ENCODE data around the gene FSTL5. TPM values are rescaled to one million over a fixed set of nuclear protein-coding genes. Genes with fewer than 3 reads are reported as not detected.
A peak's percentile ranks its signal among the peaks of the same experiment; 100 is the strongest.

The FSTL5 gene
- total RNA-seq, 1 donor from 2014 or later: 2.4 TPM

DNA sequence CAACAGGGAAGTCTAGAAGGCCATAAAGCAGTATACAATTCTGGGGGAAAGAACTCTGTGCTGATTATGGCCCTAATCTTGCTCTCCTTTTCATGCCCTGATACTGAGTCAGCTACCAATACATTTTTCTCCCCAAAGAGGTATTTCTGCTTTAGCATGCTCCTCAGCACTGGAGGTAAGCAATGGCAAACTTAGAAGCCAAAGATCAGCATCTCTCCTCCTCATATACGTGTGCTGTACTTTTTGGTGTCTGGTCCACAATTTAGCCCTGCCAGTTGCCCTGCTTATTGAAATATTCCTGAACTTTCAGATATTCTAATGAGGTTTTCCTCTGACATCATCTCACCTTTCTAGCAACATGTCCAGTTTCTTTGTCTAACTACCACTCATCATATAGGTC, 226.2 kb downstream of the FSTL5 start:
- no peak for DNase-seq (ENCODE audit: low spot score)

DNA sequence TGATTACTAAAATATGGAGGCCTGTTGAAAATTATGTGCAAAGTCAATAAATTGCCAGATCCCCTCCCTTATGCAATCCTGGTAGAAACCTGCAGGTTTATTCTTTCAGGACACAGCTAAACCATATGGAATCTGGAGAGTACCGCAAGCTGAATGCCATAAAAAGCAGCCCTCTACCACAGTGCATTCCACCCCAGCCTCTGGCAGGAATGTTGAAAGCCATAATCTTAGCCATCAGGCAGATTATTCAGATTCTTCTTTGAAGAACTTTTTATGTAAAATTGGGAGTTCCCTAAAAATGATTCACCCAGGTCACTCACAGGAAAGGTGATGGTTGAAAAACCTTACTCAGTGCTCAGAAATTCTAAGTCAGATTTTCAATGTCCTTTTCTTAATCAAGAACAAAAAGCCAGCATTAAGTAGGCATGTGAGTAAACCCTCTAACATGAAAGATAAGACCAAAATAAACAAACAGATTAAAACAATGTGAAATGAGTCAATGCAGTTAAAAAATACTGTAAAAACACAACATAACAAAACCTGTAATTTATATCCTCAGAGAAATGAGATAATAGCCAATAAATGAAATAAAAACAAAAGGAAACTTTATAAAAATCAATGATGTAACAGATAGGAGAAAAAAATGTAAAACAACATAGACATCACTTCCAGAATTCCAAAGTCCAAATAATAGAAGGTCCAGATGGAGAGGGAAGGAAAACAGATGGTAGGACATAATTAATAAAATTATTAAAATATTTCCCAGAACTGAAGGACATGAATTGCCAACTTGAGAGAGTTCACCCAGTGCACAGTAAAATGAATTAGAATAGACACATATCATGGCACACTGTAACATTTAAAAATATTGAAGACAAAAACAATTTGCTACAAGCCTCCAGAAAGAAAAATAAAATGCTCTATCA, 226.9 kb downstream of the FSTL5 start:
- DNase-seq (ENCODE audit: low spot score): peak; percentile 2

DNA sequence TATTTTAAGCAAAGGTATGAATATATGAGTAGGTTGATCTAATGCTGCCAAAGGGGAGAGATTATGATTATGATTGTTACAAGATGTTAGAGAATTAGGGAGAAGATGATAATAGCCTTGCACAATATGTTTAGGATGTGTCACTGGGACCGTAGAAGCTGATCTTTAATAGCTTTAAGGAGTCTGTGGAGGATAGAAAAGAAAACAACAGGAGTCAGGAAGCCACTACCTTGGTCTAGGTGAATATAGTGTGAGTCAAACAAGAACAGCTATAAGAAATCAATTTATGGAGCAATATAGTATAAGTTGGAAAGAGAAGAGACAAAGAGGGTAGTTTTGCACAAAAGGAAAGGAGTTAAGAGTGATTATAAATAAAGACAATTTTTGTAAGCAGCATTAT, 232.7 kb downstream of the FSTL5 start:
- DNase-seq (ENCODE audit: low spot score): no peak

DNA sequence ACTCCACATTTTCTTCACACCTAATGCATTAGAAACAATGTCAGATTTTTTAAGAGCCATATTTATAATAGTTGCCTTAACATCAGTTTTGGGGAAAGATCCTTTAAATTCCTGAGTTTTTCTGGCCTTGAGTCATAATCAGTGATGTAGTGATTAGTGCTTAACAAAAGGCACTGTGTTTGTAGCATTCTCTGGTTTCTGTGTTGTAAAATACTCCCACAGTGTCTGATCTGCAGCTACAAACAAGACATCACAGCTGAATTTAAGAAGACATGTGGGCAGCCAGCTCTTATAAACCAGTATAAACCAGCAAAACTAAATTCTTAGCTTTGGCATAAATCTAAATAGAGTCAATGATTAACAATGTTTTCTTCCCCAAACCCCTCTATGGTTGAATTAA, 233.8 kb downstream of the FSTL5 start:
- no peak for DNase-seq (ENCODE audit: low spot score)

- DNase-seq (ENCODE audit: low spot score): no peak
Measured at GRCh38 chr4:161926033-161926828, 237.6 kb downstream of the FSTL5 start.

DNA sequence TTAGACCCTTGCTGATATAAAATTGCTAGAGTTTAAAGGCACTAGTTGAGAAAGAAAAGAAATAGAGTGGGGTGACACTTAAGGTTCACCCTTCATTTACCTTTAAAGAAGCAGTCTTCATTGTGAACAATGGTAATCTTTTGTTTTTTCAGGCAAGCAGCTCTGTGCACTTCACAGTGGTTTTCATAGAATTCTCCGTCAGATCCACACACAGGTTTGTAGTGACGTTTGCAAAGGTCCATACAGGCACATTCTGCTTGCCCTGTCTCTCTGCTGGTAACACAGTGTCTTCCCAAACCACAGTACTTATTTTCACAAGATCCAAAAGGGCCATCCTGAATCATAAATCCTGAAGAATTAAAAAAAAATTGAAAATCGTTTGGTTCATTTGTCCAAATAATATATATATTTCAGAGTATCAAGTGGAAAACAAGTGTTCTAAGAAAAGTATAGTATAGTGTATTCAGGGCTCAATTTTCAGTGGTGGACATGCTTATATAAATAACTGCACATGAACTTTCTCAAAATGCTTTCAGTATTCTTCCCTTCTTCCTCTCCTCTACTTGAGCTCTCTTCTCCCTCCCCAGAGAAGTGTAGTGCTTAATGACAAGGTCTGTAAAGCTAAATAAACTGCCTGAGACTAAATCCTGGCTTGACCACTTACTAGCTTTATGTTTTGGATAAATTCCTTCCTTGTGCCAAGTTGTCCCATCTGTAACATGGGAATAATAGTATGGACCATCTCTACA, 243.3 kb downstream of the FSTL5 start:
- no peak for DNase-seq (ENCODE audit: low spot score)

- DNase-seq (ENCODE audit: low spot score): no peak
Measured at GRCh38 chr4:161919442-161920220, 244.2 kb downstream of the FSTL5 start.

DNA sequence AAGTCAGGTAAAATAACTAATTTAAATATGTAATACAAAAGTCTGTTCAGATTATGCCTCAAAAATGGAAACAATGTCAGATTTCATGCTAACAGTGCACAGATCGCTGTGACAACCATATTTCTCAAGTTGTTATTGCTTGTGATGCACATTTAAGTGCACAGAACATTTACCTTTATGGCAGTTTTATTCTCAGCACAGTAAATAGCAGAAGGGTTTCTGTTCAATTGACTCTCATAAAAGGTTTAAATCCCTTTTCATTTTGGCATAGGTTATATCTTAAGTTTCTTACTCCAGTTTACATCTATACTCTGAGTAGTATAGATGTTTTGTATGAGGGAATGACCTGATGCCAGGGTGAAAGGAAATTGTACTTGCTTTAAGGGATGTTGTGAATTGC, 247.8 kb downstream of the FSTL5 start:
- DNase-seq (ENCODE audit: low spot score): no peak

DNA sequence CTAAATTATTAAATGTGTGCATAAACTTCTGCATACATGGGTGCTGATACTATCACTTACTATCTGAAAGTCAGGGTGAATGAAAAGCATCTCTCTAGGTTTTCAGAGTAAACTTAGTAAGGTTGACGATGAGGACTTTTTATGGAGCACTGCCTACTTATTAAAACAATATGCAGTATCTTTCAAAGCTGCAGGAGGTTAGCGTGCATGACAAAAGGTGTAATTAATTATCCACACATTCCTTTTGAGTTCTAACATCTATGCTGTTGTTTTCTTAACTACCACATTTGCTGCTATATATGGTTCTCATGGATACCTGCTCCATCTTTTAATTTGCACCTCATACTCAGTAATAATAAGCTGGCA, 256.2 kb downstream of the FSTL5 start:
- no peak for DNase-seq (ENCODE audit: low spot score)

- no peak for DNase-seq (ENCODE audit: low spot score)
Measured at GRCh38 chr4:161906836-161907589, 256.8 kb downstream of the FSTL5 start.

DNA sequence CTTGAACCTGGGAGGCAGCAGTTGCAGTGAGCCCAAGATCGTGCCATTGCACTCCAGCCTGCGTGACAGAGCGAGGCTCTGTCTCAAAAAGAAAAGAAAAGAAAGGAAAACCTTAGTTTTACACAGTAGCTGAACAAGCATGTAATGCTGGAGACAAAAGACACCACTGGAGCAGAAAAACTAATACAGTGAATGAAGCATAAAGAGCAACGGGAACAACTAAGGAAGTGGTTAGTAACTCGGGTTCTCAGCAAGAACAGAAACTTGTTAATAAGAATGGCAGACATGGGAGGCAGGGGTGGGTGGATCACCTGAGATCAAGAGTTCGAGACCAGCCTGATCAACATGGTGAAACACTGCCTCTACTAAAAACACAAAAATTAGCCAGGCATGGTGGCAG, 263.7 kb downstream of the FSTL5 start:
- DNase-seq (ENCODE audit: low spot score): no peak

DNA sequence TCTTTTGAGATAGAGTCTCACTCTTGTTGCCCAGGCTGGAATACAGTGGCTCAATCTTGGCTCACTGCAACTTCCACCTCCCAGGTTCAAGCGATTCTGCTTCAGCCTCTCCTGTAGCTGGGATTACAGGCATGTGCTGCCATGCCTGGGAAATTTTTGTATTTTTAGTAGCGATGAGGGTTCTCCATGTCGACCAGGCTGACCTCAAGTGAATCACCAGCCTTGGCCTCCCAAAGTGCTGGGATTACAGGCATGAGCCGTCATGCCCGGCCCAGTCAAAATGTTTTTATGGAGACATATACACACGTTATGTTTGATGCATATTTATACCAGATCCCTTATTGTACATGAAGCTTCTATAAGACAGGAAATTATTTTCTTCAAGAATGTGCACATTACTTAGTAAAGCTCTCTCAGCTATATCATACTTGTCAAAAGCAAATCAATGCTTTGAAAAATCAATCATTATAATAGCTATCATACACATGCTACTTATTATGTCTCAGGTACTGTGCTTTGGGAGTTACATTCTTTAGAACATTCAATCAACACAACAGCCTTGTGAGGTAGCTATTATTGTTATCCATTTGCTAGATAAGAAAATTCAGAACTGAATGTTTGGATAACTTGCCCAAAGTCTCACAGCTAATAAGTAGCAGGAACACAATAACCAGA, 269.2 kb downstream of the FSTL5 start:
- DNase-seq (ENCODE audit: low spot score): no peak

DNA sequence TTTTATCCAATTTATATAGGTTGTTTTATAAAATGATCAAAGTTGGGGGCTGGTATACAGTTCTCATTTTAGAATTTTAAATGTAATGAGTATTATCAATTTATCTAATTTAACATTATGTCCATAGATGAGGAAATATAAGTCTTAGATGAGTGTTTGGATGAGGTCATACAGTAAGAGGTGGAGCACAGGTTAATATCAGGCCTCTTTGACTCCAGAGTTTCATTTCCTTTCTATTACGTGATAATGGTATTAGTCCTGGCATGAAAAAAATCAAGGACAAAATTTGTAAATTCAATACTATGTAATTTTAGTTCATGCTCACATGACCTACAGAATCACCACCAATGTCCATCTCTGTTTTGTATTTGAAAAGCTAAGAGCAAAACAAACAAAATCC, 269.8 kb downstream of the FSTL5 start:
- DNase-seq (ENCODE audit: low spot score): no peak

GRCh38 chr4:161893566-161893965, 270.2 kb downstream of the FSTL5 start:
- DNase-seq (ENCODE audit: low spot score): no peak

DNA sequence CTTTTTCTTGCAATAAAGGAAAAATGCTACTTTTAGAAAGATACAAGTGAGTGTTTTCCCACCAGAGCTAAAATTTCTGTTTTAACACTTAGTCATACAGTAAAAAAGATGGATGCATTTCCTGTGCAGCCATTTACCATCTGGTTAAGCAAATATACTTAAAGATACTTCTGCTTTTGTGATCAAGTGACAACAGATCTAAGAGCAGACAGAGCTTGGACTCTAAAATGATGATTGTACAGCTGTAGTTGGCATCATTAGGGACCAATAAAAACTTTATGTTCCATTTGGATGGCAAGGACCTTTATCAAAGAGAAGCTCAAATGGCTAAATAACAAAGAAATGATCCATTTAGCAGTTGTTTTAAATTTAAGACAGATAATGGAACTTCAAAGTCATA, 270.8 kb downstream of the FSTL5 start:
- DNase-seq (ENCODE audit: low spot score): no peak

DNA sequence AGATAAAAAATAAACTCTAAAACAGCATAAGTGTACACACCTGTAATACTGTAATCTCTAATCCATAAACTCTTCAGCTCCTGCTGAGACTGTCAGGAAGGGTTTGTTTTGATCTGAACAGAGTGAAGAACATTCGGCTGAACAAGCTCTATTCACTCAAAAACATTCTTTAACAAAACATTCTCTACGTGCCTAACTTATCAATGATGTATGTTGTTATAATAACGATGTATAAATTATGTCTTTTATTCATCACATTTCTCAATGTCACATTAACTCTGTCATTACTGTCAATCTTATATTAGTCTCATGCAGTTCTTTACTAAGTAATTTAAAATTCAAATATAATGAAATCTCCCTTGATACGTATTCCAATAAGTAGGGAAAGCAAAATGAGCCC, 280.6 kb downstream of the FSTL5 start:
- DNase-seq (ENCODE audit: low spot score): no peak

DNA sequence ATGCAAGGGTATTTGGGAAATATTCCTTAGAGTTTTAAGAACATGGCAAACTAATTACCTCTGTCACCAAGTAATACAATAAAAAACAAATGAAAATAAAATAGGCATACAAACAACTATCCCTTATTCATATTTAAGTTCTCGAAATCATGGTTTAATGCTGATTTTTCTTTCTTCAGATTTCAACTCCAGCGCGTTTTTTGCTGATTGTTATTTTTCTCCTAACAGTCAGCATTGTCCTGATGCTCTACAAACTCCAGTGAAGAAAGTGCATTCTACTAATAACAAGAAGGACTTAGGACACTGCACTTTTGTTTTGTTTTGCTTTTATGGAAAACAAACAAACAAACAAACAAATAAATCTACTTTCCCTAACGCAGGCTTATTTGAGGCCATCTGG, 282.4 kb downstream of the FSTL5 start:
- DNase-seq (ENCODE audit: low spot score): no peak

GRCh38 chr4:161869511-161869910, 294.3 kb downstream of the FSTL5 start:
- DNase-seq (ENCODE audit: low spot score): no peak

- DNase-seq (ENCODE audit: low spot score): no peak
Measured at GRCh38 chr4:161856711-161857326, 307.0 kb downstream of the FSTL5 start.

- DNase-seq (ENCODE audit: low spot score): no peak
Measured at GRCh38 chr4:161850631-161851030, 313.2 kb downstream of the FSTL5 start.
